ENCODE results near the gene ATP8B4. TPM values are rescaled to one million over a fixed set of nuclear protein-coding genes. Genes with fewer than 3 reads are reported as not detected.

Gene ATP8B4
- total RNA-seq, 1 experiment from 2014 or later = not detected

- ChIA-PET POLR2A (no interaction called here), CTCF (no interaction called here)
- Histone ChIP-seq H3K36me3 (ENCODE audit: control insufficient read depth, insufficient read depth, low read length) (no peaks in the 10 kb centered on the region), H3K4me3 (ENCODE audit: low read depth in 2 of 2, low read length in 2 of 2) (no peak overlapping the region), H3K4me1 (ENCODE audit: control insufficient read depth, insufficient read depth, low read length) (no peaks in the 10 kb centered on the region), H3K9me3 (ENCODE audit: control insufficient read depth, insufficient read depth, low read depth, low read length) (no peaks in the 10 kb centered on the region), H3K27ac (ENCODE audit: low read length) (no peak overlapping the region), H3K27me3 (ENCODE audit: control insufficient read depth, insufficient read depth, low read length) (no peaks in the 10 kb centered on the region)
- in situ Hi-C loops (cut with HindIII; ENCODE audit: low pct_unique_long_range_greater_than_20kb, low sequenced_read_pairs) = no loop called here
- DNase-seq (ENCODE audit: low read depth, low spot score) (no peak), ATAC-seq (no peak)
- TF ChIP-seq TCF7L2 (IDR thresholded peaks at IDR 0.05; ENCODE audit: low read depth, low read length) (no peak), SIN3A (IDR thresholded peaks at IDR 0.05; ENCODE audit: borderline replicate concordance, insufficient read depth, low read depth, low read length) (no peak), REST (IDR thresholded peaks at IDR 0.05; ENCODE audit: insufficient read depth in 1 of 2, low read depth in 2 of 2, low read length in 1 of 2) (no peak), CTCF (IDR thresholded peaks at IDR 0.05) (no peak), POLR2AphosphoS5 (IDR thresholded peaks at IDR 0.05; ENCODE audit: low read depth, low read length) (no peak)
- intact Hi-C loops (cut with micrococcal nuclease; ENCODE audit: unreplicated experiment) = no loop called here
- BruUV-seq (replicated peaks) = no TSS peak
These were observed 172.4 kb downstream of the ATP8B4 start for GRCh38 chr15:49946681-49947080.

GRCh38 chr15:49934487-49934886 is 184.5 kb downstream of the ATP8B4 start:
- no peaks in the 10 kb centered on the region for H3K27me3 ChIP-seq (ENCODE audit: control insufficient read depth, insufficient read depth, low read length)
- TF ChIP-seq CTCF (IDR thresholded peaks at IDR 0.05) (no peak), REST (IDR thresholded peaks at IDR 0.05; ENCODE audit: insufficient read depth in 1 of 2, low read depth in 2 of 2, low read length in 1 of 2) (no peak), TCF7L2 (IDR thresholded peaks at IDR 0.05; ENCODE audit: low read depth, low read length) (no peak), SIN3A (IDR thresholded peaks at IDR 0.05; ENCODE audit: borderline replicate concordance, insufficient read depth, low read depth, low read length) (no peak), POLR2AphosphoS5 (IDR thresholded peaks at IDR 0.05; ENCODE audit: low read depth, low read length) (no peak)
- H3K36me3 ChIP-seq (ENCODE audit: control insufficient read depth, insufficient read depth, low read length) = no peaks in the 10 kb centered on the region
- no peak for DNase-seq (ENCODE audit: low read depth, low spot score)
- no peaks in the 10 kb centered on the region for H3K4me1 ChIP-seq (ENCODE audit: control insufficient read depth, insufficient read depth, low read length)
- no peak overlapping the region for H3K27ac ChIP-seq (ENCODE audit: low read length)
- CTCF ChIA-PET = no interaction called here
- BruUV-seq (replicated peaks) = no TSS peak
- H3K4me3 ChIP-seq (ENCODE audit: low read depth in 2 of 2, low read length in 2 of 2) = no peak overlapping the region
- intact Hi-C loops (cut with micrococcal nuclease; ENCODE audit: unreplicated experiment) (no loop called here), in situ Hi-C loops (cut with HindIII; ENCODE audit: low pct_unique_long_range_greater_than_20kb, low sequenced_read_pairs) (no loop called here)
- POLR2A ChIA-PET = no interaction called here
- H3K9me3 ChIP-seq (ENCODE audit: control insufficient read depth, insufficient read depth, low read depth, low read length) = no peaks in the 10 kb centered on the region
- ATAC-seq = no peak

Measured in Panc1 (cell line).